ENCODE measurements around the gene PSMB9.
A peak's percentile ranks its signal among the peaks of the same experiment; 100 is the strongest.
"Not testable (repeated sequence)": the region's sequence is repeated elsewhere in the genome, so short reads cannot be mapped to it uniquely, and the experiment has no call there.

PSMB9 gene

GRCh38 chr6:32860674-32861073, 6.7 kb downstream of the PSMB9 start:
- DNase-seq (ENCODE audit: low read depth in 2 of 2), result no peak

- no peak for DNase-seq (ENCODE audit: low read depth in 2 of 2)
These were observed 8.7 kb downstream of the PSMB9 start for GRCh38 chr6:32862725-32863124.

GRCh38 chr6:32865724-32866443, 11.9 kb downstream of the PSMB9 start:
- no peak for DNase-seq (ENCODE audit: low read depth in 2 of 2)

- DNase-seq (ENCODE audit: low read depth in 2 of 2), result no peak
These were observed 13.1 kb downstream of the PSMB9 start for GRCh38 chr6:32867022-32867477.

GRCh38 chr6:32867554-32868256, 13.7 kb downstream of the PSMB9 start:
- DNase-seq (ENCODE audit: low read depth in 2 of 2), result no peak

GRCh38 chr6:32868257-32868788, 14.3 kb downstream of the PSMB9 start:
- peak; percentile 66 to 82 for DNase-seq (ENCODE audit: low read depth in 2 of 2)

GRCh38 chr6:32873947-32874346, 20.0 kb downstream of the PSMB9 start:
- not testable (repeated sequence) for DNase-seq (ENCODE audit: low read depth in 2 of 2)

GRCh38 chr6:32876603-32877002, 22.6 kb downstream of the PSMB9 start:
- no peak for DNase-seq (ENCODE audit: low read depth in 2 of 2)

- no peak for DNase-seq (ENCODE audit: low read depth in 2 of 2)
These were observed 25.7 kb downstream of the PSMB9 start for GRCh38 chr6:32879691-32880090.

- DNase-seq (ENCODE audit: low read depth in 2 of 2), result not testable (repeated sequence)
These were observed 27.0 kb downstream of the PSMB9 start for GRCh38 chr6:32880962-32881361.

GRCh38 chr6:32882879-32883250, 28.9 kb downstream of the PSMB9 start:
- DNase-seq (ENCODE audit: low read depth in 2 of 2), result no peak

GRCh38 chr6:32883789-32884188, 29.8 kb downstream of the PSMB9 start:
- DNase-seq (ENCODE audit: low read depth in 2 of 2), result no peak

GRCh38 chr6:32885698-32886286, 31.8 kb downstream of the PSMB9 start:
- no peak for DNase-seq (ENCODE audit: low read depth in 2 of 2)

GRCh38 chr6:32886681-32887383, 32.8 kb downstream of the PSMB9 start:
- no peak for DNase-seq (ENCODE audit: low read depth in 2 of 2)

GRCh38 chr6:32887616-32888015, 33.6 kb downstream of the PSMB9 start:
- no peak for DNase-seq (ENCODE audit: low read depth in 2 of 2)

GRCh38 chr6:32888576-32888975, 34.6 kb downstream of the PSMB9 start:
- DNase-seq (ENCODE audit: low read depth in 2 of 2), result no peak

GRCh38 chr6:32889533-32889932, 35.5 kb downstream of the PSMB9 start:
- no peak for DNase-seq (ENCODE audit: low read depth in 2 of 2)

GRCh38 chr6:32890831-32891230, 36.8 kb downstream of the PSMB9 start:
- no peak for DNase-seq (ENCODE audit: low read depth in 2 of 2)

GRCh38 chr6:32894085-32895005, 40.4 kb downstream of the PSMB9 start:
- DNase-seq (ENCODE audit: low read depth in 2 of 2), result peak; percentile 82 to 88

GRCh38 chr6:32895006-32895345, 41.0 kb downstream of the PSMB9 start:
- no peak for DNase-seq (ENCODE audit: low read depth in 2 of 2)

- no peak for DNase-seq (ENCODE audit: low read depth in 2 of 2)
These were observed 50.0 kb downstream of the PSMB9 start for GRCh38 chr6:32903952-32904351.
